ENCODE results near the gene ADAMTSL1. TPM values are rescaled to one million over a fixed set of nuclear protein-coding genes. Genes with fewer than 3 reads are reported as not detected.
"Not testable (repeated sequence)": the region's sequence is repeated elsewhere in the genome, so short reads cannot be mapped to it uniquely, and the experiment has no call there.

The ADAMTSL1 gene
- polyA plus RNA-seq, 12 donors: 8.4 to 25.2 (median 16.0) TPM; not detected in 1

GRCh38 chr9:18849270-18849669 lies 375.3 kb downstream of the ADAMTSL1 start:
- no peak for DNase-seq

DNA sequence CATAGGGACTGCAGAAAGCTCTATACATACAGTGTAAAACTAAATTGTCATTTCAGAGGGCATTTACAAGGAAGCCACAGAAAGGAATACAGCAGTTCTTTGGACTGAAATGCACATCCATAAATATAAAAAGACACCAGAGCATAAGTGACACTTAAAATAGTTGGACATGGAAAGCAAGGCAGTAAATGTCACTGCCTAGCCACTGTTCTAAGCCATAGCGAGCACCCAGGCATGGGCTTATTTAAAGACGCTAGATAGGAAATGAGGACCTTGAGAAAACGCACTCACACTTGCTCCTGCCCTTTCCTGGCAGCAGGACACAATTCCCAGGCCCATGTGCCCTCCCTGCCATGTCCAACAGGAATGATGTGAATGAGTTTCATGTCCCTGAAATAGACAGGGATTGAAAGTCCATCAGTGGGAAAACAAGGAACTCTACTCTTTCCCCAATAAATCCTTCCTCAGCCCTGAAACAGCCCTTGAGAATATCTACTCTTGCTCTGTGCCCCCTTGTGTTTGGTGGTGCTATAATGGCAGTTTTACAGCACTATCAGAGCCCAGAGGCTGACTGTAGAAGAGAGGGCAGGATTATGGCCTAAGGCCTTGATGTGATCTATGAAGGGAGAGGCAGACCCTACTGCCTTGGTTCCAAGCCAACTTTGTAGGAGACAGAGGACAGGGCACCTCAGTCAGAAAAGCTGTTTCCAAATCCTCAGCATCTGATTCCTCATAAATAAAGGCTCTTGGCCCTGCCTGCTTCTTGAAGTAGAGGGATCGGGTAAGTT lies 376.1 kb downstream of the ADAMTSL1 start:
- DNase-seq: no peak

DNA sequence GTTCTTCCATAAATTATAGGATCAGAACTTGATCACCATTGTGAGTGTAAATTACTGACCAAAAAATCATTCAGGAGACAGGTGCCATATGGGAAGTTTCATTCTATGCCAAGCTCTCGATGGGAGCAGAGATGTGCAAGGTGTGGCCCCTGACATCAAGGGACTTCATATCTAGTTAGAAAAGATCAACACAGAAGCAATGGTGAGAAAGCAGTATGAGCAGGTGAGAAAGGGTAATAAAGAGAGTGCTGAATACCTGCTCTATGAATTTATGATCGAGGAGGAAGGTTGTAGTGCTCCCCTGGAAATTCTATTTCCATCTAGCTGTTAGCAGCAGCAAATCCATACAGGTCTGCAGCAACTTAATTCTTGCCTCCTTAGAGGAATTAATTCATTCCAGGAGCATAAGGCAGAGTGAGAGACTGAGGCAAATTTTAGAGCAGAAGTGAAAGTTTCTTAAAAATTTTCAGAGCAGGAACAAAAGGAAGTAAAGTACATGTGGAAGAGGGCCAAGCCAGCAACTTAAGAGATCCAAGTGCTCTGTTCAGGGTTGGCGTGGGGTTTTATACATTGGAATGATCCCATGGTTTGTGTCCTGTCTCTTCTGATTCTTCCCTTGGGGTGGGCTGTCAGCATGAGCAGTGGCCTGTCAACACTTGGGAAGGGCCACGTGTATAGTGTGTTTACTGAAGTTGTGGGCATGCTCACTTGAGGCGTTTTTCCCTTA lies 377.3 kb downstream of the ADAMTSL1 start:
- DNase-seq: no peak

GRCh38 chr9:18855656-18856055 lies 381.7 kb downstream of the ADAMTSL1 start:
- DNase-seq: no peak

DNA sequence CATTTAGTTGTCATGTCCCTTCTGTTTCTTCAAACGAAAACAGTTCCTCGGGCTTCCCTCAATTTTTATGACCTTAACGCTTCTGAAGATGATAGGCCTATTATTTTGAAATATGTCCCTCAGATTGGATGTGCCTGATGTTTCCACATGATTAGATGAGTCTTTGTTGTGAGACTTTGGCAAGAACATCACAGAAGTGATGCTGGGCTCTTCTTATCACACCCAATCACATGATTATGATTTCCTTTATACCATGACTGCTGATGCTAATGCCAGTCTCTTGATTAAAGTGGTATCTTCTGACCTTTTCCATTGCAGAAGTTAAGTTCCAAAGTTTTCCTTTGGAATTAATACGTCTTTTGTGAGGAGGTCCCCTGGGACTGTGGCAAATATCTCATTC lies 383.4 kb downstream of the ADAMTSL1 start:
- DNase-seq: no peak

- no peak for DNase-seq
Observed at GRCh38 chr9:18857769-18858168, 383.8 kb downstream of the ADAMTSL1 start.

- peak; percentile 90 for DNase-seq
Observed at GRCh38 chr9:18861609-18862544, 387.9 kb downstream of the ADAMTSL1 start.

- peak; percentile 61 for DNase-seq
Observed at GRCh38 chr9:18863791-18864190, 389.8 kb downstream of the ADAMTSL1 start.

GRCh38 chr9:18864516-18864915 lies 390.6 kb downstream of the ADAMTSL1 start:
- DNase-seq: no peak

- no peak for DNase-seq
Observed at GRCh38 chr9:18865542-18865941, 391.6 kb downstream of the ADAMTSL1 start.

DNA sequence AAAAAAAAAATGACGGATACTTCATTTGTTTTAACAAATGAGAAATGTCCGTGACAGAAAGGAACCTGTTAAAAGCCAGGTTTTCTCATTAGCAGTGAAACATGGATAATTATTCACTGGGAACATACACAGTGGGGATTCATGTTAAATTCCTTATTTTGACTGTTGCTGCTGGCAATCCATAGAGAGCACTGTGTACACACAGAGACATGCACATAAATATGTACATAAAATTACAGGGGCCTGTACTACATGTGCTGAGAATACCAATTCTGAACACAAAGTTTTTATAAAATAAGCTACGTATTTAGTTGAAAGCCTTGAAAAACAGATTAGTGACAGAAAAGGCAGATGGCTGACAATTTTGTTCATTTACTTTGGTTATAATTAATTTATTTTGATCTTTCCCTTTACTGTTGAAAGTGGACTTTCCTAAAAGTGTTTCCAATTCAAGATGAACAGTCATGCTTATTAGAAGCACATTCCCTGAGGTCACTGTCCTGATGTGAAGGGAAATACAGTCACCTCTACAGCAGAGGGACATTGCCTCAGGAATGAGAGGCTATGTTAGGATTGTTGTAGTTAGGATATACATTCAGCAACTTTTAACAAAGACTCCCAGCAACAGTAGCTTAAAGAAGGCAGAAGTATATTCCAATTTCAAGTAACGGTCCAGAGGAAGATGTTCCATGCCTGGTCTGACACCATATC lies 392.3 kb downstream of the ADAMTSL1 start:
- DNase-seq: no peak

- DNase-seq: no peak
Observed at GRCh38 chr9:18869725-18870124, 395.8 kb downstream of the ADAMTSL1 start.

DNA sequence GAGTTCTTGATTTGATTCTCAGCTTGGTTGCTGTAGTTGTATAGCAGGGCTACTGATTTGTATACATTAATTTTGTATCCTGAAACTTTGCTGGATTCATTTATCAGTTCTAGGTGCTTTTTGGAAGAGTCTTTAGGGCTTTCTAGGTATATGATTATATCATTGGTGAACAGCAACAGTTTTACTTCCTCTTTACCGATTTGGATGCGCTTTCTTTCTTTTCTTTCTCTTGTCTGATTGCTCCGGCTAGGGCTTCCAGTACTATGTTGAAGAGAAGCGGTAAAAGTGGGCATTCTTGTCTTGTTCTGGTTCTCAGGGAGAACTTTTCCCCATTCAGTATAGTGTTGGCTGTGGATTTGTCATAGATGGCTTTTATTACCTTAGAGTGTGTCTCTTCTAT lies 400.1 kb downstream of the ADAMTSL1 start:
- DNase-seq: no peak

DNA sequence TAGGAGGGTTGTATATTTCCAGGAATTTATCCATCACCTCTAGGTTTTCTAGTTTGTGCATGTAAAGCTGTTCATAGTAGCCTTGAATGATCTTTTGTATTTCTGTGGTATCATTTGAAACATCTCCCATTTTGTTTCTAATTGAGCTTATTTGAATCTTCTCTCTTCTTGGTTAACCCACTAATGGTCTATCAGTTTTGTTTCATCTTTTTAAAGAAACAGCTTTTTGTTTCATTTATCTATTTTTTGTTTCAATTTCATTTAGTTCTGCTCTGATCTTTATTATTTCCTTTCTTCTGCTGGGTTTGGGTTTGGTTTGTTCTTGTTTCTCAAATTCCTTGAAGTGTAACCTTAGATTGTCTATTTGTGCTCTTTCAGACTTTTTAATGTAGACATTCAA lies 401.0 kb downstream of the ADAMTSL1 start:
- DNase-seq: not testable (repeated sequence)

GRCh38 chr9:18877984-18878383 lies 404.0 kb downstream of the ADAMTSL1 start:
- no peak for DNase-seq

DNA sequence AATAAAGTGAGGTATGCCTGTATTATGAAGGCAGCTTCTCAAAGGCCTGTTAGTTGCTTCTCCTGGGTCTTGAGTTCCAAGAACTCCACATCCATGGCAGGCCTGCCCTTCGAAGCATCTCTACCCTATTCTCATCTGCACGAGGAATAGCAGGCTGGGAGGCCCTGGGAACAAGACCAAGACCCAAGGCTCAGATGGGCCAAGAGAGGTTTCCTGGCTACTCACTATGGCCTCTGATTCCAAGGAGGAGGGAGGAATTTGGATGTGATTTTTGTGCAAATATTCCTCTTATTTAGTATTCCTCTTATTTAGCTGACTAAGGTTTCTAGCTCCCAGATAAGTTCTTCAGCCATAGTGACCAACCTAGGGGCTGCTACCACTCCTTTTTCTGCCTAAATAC lies 407.8 kb downstream of the ADAMTSL1 start:
- DNase-seq: peak; percentile 53

GRCh38 chr9:18887546-18887945 lies 413.6 kb downstream of the ADAMTSL1 start:
- DNase-seq: no peak

- DNase-seq: no peak
Observed at GRCh38 chr9:18888290-18888689, 414.3 kb downstream of the ADAMTSL1 start.

DNA sequence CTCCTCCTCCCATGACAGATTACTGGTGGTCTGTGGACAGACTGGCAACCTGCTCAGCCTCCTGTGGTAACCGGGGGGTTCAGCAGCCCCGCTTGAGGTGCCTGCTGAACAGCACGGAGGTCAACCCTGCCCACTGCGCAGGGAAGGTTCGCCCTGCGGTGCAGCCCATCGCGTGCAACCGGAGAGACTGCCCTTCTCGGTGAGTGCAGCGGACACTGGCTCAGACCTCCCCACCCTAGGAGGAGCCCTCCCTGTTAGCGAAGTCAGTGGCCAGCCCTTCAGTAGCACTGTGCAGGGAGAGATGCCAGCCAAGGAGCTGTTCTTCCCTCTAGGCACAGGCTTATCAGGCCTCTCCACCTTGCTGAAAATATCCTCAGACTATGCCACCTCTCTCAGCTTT lies 415.6 kb downstream of the ADAMTSL1 start:
- DNase-seq: no peak

- DNase-seq: peak; percentile 20
Observed at GRCh38 chr9:18890372-18890771, 416.4 kb downstream of the ADAMTSL1 start.

- no peak for DNase-seq
Observed at GRCh38 chr9:18891946-18892670, 418.2 kb downstream of the ADAMTSL1 start.

Data from muscle of arm (tissue), 12 donors.